Esophagus muscularis mucosa (tissue), 4 donors: ENCODE data around the gene SPATA7. TPM values are rescaled to one million over a fixed set of nuclear protein-coding genes. Genes with fewer than 3 reads are reported as not detected.
A peak's percentile ranks its signal among the peaks of the same experiment; 100 is the strongest.

Experiments
- DNase-seq: peaks from one replicate; pipeline ENCODE4 v3.0.0-alpha.2; 2017; ENCODE audit errors: extremely low spot score
- H3K27ac ChIP-seq, 4 donors: fragments of 200-600 bp; sonication (generic); replicated peaks in 1 of 4; 1 replicate in 3 of 4; 2 replicates in 1 of 4; pipeline ENCODE4 v1.5.1; 2016 to 2019; ENCODE audit warnings: mild to moderate bottlenecking in 1 of 4
- H3K27me3 ChIP-seq, 4 donors: fragments of 200-600 bp; sonication (generic); one replicate each; pipeline versions ENCODE4 v1.5.1 to v1.6.0; 2016 to 2019
- H3K36me3 ChIP-seq, 4 donors: fragments of 200-600 bp; sonication (generic); one replicate each; pipeline ENCODE4 v1.5.1; 2016 to 2019
- H3K4me1 ChIP-seq, 4 donors: fragments of 200-600 bp; sonication (generic); one replicate each; pipeline ENCODE4 v1.5.1; 2016 to 2019
- H3K4me3 ChIP-seq, 4 donors: fragments of 200-600 bp; sonication (generic); 1 replicate in 2 of 4; 2 replicates in 2 of 4; pipeline ENCODE4 v1.5.1; 2016 to 2019; ENCODE audit warnings: mild to moderate bottlenecking in 4 of 4, moderate library complexity in 1 of 4
- H3K9me3 ChIP-seq, 4 donors: fragments of 200-600 bp; sonication (generic); 1 replicate in 3 of 4; 2 replicates in 1 of 4; pipeline ENCODE4 v1.5.1; 2016 to 2019
- EP300 ChIP-seq: sonication (generic); formaldehyde crosslinking; IDR thresholded peaks from one replicate; pipeline ENCODE4 v1.6.1; 2017; ENCODE audit warnings: antibody characterized with exemption
- POLR2A ChIP-seq: fragments of 450-650 bp; IDR thresholded peaks from one replicate; pipeline ENCODE4 v1.6.1; 2017; ENCODE audit warnings: antibody characterized with exemption, moderate library complexity, mild to moderate bottlenecking, low read depth
- POLR2AphosphoS5 ChIP-seq, 2 donors: sonication (generic); formaldehyde crosslinking; IDR thresholded peaks; one replicate each; pipeline ENCODE4 v1.6.1; 2017; ENCODE audit warnings: antibody characterized with exemption in 2 of 2
- WGBS: methylation state at CpG from one replicate; pipeline ENCODE4 v1.1.5; 2018; 5-methylcytosine and 5-hydroxymethylcytosine counted together
- intact Hi-C: fragments of 100-400 bp; cut with DNase I; formaldehyde crosslinking; loops from one replicate; pipeline ENCODE4 v1.15.1; 2023
- total RNA-seq, 4 donors: library from RNA; depleted of rRNA; stranded (reverse); fragments of >200 nt; gene quantifications; one replicate each; pipeline versions ENCODE4 v1.1.0 to v1.2.1, GENCODE V29; 2016
- TF ChIP-seq, protein P1 (sequence below), 3 experiments: fragments of 200-600 bp in 2 of 3; fragments of 450-650 bp in 1 of 3; sonication (generic) in 2 of 3; IDR thresholded peaks; one replicate each; pipeline ENCODE4 v1.5.1; 2017 to 2019; ENCODE audit warnings: antibody characterized with exemption in 3 of 3, mild to moderate bottlenecking in 2 of 3, moderate library complexity in 1 of 3

The SPATA7 gene
- total RNA-seq, 4 donors from 2014 or later, result 16.2 to 34.5 (median 20.4) TPM

DNA sequence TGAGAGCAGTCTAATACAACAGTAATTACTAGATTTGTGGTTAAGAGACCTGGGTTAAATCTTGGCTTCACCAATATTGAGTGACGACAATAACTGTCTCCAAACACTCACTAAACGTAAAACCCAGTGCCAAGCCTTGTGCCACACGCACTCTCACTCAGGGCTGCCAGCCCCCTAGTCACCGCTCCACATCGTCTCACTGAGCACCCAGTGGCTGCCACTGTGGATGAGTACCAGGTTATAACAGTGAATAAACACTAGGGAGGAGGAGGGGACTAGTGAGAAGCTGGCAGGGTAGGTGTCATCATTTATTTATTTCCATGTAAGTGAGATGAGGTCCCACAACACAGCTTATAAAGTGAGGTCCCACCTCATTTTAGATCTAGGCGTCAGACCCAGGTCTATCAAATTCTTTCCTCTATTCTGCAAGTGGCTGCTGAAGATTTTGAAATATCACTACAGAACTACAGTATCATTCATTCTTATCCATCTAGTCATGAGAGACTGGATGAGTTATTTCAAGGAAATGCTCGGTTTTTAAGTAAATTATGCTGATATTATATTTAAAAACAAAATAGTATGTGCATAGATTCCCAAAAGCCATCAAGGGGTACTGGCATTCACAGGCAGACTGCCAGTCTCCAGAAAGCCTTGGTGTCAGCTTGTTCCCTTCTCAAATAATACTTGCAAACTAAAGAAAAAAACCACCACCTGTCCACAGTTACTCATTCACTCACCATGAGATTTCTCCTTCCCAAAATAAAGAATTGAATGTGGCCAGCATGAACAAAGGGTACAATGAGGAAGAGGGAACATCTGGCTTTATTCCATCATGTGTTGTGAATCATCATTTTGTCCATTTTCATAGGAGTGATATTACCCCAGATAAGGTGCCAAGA is 85.3 kb downstream of the SPATA7 start:
- 93% methylated on average over 7 of the region's 7 CpGs for WGBS
- peaks cover 14 to 85% (median 73%) of the 10 kb centered on the region in 4 donors for H3K36me3 ChIP-seq
- H3K4me1 ChIP-seq, result peaks cover 0 to 8% (median 0%) of the 10 kb centered on the region in 4 donors
- DNase-seq, result peak; percentile 26
- intact Hi-C loops, result no loop called here
- H3K4me3 ChIP-seq, result no peak overlapping the region
- H3K9me3 ChIP-seq, result no peaks in the 10 kb centered on the region
- no peaks in the 10 kb centered on the region for H3K27me3 ChIP-seq
- H3K27ac ChIP-seq, result no peak overlapping the region
- TF ChIP-seq POLR2AphosphoS5 (IDR thresholded peaks at IDR 0.05), result no peak
- TF ChIP-seq POLR2A, result no peak
- TF ChIP-seq, protein P1, sequence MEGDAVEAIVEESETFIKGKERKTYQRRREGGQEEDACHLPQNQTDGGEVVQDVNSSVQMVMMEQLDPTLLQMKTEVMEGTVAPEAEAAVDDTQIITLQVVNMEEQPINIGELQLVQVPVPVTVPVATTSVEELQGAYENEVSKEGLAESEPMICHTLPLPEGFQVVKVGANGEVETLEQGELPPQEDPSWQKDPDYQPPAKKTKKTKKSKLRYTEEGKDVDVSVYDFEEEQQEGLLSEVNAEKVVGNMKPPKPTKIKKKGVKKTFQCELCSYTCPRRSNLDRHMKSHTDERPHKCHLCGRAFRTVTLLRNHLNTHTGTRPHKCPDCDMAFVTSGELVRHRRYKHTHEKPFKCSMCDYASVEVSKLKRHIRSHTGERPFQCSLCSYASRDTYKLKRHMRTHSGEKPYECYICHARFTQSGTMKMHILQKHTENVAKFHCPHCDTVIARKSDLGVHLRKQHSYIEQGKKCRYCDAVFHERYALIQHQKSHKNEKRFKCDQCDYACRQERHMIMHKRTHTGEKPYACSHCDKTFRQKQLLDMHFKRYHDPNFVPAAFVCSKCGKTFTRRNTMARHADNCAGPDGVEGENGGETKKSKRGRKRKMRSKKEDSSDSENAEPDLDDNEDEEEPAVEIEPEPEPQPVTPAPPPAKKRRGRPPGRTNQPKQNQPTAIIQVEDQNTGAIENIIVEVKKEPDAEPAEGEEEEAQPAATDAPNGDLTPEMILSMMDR (IDR thresholded peaks at IDR 0.05), result no peak
- TF ChIP-seq EP300, result no peak

DNA sequence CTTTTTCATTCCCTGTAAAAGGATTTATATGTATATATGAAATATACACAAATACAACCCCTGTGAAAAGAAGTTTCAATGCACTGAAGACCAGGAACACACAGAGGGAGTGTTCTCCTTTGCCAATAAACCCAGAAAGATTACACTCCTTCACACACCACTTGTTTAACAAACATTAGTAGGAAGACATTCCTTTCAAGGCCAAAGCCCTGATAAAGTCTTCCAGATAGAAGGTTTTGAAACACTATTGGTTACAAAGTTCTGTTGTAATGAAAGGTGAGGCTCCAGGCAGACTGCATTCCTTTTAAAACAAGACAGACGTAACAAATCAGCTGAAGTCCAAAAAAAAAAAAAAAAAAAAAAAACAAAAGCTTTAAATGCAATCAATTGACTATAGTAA is 88.3 kb downstream of the SPATA7 start:
- Histone ChIP-seq H3K9me3 (no peaks in the 10 kb centered on the region), H3K36me3 (peaks cover 13 to 91% (median 73%) of the 10 kb centered on the region in 4 donors), H3K4me3 (no peak overlapping the region), H3K27me3 (no peaks in the 10 kb centered on the region), H3K27ac (no peak overlapping the region), H3K4me1 (no peaks in the 10 kb centered on the region)
- no peak for DNase-seq
- intact Hi-C loops, result no loop called here
- WGBS, result 93% methylated on average over 1 of the region's 1 CpG
- TF ChIP-seq, protein P1 (IDR thresholded peaks at IDR 0.05), result no peak
- no peak for TF ChIP-seq EP300

DNA sequence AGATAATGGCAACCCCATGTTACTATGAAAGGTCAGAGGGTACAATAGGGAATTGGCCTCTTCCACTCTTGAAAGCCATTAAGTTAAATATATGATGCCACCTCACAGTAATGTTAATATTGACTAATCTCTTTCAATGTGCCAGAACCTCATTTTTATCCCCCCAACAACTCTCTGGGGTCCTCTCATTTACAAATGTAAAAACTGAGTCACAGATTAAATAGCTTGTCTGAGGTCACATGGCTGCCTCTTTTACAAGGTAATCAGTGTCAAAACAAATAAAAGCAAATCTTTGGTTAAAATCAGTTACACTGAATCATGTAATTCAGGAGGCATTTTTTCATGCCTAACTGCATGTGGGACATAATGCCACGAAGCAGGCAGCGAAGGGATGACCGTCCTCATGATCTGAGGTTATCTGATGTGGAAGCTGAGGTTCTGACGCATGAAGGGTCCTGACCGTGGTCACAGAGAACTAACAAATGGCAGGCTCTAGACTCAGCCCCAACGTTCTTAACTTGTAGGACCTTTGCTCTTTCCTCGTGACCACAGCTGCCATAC is 90.8 kb downstream of the SPATA7 start:
- Histone ChIP-seq H3K27me3 (no peaks in the 10 kb centered on the region), H3K27ac (no peak overlapping the region), H3K4me3 (no peak overlapping the region), H3K9me3 (no peaks in the 10 kb centered on the region), H3K4me1 (peaks cover 0 to 2% (median 0%) of the 10 kb centered on the region in 4 donors), H3K36me3 (peaks cover 21 to 91% (median 70%) of the 10 kb centered on the region in 4 donors)
- WGBS, result 87% methylated on average over 7 of the region's 7 CpGs
- peak; percentile 66 for DNase-seq
- TF ChIP-seq POLR2AphosphoS5 (IDR thresholded peaks at IDR 0.05) (no peak), POLR2A (no peak), EP300 (no peak)
- TF ChIP-seq, protein P1 (IDR thresholded peaks at IDR 0.05), result no peak
- intact Hi-C loops, result no loop called here

DNA sequence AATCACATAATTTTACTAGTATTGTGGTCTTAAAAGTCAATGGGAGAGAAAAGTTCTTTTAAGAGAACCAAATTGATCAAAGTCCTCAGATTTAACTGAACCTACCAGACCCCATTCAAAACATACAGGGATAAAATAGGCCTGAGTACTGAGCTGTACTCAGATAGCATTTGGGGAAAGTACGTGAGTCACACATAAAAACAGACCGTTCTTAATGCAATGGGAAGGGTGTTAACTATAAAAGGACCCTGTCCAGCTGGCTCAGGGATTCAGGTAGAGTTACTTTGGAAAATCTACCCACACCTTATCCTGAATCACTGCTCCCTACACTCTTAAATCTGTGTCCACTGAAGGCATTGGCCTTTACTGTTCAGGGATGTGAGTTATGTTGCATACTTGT is 91.4 kb downstream of the SPATA7 start:
- Histone ChIP-seq H3K27me3 (no peaks in the 10 kb centered on the region), H3K4me1 (peaks cover 1 to 7% (median 2%) of the 10 kb centered on the region in 4 donors), H3K27ac (no peak overlapping the region), H3K9me3 (no peaks in the 10 kb centered on the region), H3K36me3 (peaks cover 21 to 91% (median 68%) of the 10 kb centered on the region in 4 donors), H3K4me3 (no peak overlapping the region)
- WGBS, result 91% methylated on average over 2 of the region's 2 CpGs
- no peak for DNase-seq
- intact Hi-C loops, result no loop called here
- TF ChIP-seq POLR2A (no peak), POLR2AphosphoS5 (IDR thresholded peaks at IDR 0.05) (no peak), EP300 (no peak)
- TF ChIP-seq, protein P1 (IDR thresholded peaks at IDR 0.05), result no peak
